Fibroblast of skin of abdomen (primary cell): ENCODE data around the gene UVRAG. TPM values are rescaled to one million over a fixed set of nuclear protein-coding genes. Genes with fewer than 3 reads are reported as not detected.

Experiments used
- DNase-seq: peaks from one replicate; pipeline ENCODE4 v3.0.0-alpha.2; 2013
- polyA plus RNA-seq, 2 experiments: library from polyadenylated mRNA; unstranded; fragments of 120-200 nt; gene quantifications; one replicate each; pipeline ENCODE4 v1.2.1, GENCODE V29; 2013; ENCODE audit not compliant: insufficient read length in 2 of 2

UVRAG gene
- polyA plus RNA-seq (2013, experiment 1 of 2; ENCODE audit: insufficient read length) = 9.1 TPM
- 8.8 TPM for polyA plus RNA-seq (2013, experiment 2 of 2; ENCODE audit: insufficient read length)

DNA sequence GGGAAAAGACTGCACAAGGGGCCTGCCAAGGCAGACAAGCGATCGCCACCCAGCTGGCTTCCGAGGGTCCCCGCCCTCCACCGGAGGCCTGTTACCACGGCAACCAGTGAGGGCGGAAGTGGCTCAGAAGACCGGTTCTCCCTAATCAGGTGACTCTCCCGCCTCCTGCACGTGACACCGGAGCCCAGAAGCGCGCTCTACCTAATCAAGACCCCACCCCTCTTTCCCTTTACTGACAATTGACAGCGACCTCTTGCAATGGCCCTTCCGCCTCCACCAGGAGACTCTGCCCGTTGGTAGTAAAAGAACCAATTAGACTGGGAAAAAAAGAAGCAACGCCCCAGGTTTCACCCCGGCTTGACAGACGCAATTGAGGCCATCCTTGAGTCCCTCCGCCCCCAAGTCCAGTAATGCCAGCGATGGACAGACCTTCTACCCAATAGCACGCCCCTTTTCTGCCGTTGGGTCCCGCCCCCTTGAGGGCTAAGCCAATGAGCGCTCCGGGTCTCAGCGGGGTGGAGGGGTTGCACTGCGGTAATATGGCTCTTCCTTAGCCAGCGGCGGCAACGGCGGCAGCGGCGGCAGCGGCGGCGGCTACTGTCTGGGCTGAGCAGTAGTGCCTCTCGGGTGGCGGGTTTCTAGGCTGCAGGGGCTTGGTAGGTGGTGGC lies at the start of gene UVRAG:
UVRAG (plus strand) TSS at position 534 of the 668 bp plus-strand sequence. CDS start 198 bp downstream, outside the sequence.
- peak; percentile 99 for DNase-seq

DNA sequence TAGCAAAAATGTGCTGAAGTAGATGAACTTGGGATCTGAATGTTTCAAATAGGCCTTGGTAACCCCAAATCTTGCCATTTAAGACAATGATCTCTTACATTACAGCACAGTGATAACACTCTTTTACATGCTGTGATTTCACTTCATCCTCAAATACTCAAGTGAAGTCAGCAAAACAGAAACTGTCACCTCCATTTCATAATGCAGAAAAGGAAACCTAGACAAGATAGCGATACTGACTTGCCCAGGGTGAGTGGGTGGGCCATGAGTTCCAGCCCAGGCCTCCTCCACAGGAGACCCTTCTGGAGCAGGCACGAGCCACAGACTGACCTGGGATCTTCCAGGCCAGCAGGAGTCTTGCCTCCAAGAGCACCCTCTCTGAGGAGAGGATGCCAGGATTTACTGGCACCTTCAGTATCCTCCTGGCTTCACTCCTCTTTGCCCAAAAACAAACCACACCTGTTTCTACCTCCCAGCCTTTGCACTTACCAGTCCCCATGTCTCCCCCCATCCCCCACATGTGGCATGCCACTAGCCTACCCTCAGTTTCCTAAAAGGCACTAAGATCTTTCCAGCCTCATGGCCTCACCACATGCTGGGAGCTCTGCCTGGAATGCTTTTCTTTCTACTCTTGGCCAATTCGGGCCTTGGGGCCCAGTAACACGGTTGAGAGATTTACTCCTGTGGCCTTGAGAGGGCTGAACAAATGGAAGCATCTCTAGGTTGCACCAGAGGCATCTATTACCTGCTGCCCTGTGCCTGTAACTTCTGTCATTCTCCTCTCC lies 48.4 kb upstream of the UVRAG start:
- DNase-seq = no peak

DNA sequence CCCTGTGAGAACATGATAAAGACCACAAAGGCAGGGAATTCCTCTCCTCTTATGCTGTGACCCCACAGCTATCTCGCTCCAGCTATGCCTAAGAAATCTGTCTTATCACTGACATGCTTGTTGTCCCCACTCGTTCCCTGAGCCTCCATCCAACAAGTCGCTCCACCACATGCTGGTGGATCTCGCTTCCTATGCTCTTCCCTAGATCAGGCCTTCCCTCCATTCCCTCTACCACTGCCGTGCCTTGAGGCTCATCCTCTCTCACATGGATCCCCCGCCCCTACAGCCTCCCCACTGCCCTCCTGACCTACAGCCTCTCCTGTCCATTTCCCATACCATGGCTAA lies 47.8 kb upstream of the UVRAG start:
- DNase-seq = no peak

DNA sequence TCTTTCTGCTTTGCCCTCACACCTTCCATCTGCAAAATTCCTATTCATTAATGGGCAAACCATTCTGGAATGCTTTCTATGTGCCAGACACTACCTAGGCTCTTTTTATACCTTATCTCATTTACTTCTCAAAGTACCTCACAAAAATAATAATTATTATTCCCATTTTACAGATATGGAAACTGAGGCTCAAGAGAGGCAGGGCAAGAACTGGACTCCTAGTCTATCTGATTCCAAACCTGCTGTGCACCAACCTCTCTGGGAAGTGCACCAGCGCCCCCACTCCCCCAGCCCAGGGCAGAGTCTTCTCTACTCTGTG lies 47.3 kb upstream of the UVRAG start:
- DNase-seq = no peak

DNA sequence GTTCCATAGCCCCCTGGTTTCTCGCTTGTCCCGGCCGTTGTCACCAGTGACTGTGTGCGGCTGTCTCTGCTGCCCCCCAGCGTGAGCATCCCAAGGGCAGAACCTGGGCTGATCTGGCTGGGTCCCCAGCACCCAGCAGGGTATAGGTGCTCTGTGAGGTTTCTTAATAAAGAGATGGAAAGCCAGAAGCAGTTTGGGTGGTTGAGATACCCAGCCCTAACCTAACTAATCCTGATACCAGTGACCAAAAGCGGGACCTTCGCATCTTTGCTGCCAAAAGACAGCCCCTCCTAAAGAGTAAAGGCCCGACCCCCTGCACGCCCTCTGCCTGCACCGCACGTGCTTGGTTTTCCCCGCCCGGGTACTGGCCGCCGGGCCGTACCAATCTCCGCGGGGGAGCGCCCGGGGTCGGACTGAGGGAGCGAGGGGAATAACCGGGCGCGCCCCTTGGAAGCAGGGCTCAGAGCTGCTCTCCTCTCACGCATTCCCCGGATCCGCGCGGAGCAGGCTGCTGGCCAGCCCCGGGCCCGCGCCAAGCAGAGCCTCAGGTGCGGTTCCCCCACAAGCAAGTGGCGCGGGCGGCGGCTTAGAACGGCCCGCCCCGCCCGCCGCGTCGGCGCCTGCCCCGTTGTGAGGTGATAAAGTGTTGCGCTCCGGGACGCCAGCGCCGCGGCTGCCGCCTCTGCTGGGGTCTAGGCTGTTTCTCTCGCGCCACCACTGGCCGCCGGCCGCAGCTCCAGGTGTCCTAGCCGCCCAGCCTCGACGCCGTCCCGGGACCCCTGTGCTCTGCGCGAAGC lies 46.7 kb upstream of the UVRAG start, which contains the start of gene DGAT2:
DGAT2 (plus strand) TSS at position 667 of the 797 bp plus-strand sequence. CDS start 214 bp downstream, outside the sequence.
- peak; percentile 57 for DNase-seq

DNA sequence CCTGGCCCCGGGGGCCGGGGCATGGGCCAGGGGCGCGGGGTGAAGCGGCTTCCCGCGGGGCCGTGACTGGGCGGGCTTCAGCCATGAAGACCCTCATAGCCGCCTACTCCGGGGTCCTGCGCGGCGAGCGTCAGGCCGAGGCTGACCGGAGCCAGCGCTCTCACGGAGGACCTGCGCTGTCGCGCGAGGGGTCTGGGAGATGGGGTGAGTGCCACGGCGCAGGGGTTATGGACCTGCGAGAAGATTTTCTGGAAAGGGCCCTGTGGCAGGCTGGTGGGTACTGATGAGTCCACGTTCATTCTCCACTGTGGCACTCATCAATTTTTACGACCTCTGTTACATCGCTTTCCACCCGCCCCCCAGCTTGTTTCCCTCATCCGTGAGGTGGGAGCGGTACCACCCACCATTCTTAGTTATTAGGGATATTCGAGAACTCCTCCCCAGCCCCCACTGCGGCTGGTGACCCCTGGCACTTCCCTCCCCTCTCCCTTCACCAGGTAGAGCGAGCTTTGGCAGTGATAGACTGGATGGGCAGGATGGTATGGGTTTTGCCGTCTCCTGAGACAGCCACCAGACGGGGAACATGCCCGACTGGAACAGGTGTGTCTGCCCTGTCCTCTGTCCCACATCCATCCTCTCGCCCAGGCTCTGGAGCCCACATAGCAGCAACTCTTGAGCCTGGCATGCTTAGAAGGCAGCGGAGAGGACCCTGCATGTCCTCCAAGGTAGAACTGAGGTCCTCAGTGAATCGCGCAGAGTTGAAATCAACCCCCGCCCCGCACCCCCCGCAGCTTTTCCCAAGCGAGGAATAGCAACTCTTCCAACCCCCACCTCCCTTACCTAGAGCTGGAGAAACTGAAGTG lies 45.9 kb upstream of the UVRAG start:
- DNase-seq = no peak

DNA sequence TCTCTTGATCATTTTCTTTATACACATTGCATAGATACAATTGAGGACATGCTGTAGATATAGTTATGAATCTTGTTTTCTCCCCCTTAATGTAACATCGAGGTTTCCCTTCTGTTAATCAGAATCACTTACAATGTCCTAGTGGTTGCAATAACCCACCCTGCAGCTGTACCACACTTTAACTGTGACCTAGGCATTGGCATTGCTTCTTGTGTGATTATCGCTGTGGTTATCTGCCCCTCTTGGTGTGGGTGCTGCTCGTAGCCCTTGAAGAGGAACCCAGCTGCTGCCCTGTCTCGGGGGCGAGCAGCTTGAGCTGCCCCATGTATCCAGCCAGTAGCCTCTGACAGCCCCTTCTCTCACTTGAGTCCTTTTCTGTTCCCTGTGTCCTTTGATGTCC lies 44.9 kb upstream of the UVRAG start:
- DNase-seq = no peak

DNA sequence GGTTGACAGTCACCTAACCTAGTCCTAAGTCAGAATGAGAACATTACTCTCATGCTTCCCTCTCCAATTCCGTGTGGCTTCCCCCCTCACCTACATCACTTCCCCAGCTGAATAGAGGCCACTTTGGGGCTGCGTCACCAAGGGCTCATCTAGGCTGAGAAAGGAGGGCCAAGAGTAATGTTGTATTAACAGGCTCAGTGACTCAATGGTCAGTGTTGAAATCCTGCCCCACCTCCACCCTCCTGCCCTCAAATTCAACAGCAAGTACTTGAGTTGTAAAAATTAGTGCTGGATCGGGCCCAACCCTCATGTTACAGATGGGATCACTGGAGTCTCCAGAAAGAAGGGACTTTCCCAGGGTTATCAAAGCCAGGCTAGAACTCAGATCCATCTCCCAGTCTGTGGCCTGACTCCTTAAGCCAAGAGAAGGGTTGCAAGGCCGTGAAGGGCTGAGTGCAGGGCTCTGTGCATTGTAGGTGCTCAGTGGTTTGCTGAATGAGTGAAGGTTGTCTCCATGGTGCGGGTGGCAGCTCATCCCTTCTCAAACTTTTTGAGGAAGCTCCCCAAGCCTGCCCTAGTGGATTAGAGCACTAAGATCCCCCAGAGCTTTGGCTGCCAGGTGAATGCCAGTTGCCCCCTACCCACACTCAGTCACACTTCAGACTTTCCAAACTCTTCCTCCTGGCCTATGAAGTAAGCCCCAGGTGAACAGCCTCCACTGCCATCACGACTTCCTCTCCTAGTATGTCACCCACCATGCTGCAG lies 43.2 kb upstream of the UVRAG start:
- peak; percentile 40 for DNase-seq

DNA sequence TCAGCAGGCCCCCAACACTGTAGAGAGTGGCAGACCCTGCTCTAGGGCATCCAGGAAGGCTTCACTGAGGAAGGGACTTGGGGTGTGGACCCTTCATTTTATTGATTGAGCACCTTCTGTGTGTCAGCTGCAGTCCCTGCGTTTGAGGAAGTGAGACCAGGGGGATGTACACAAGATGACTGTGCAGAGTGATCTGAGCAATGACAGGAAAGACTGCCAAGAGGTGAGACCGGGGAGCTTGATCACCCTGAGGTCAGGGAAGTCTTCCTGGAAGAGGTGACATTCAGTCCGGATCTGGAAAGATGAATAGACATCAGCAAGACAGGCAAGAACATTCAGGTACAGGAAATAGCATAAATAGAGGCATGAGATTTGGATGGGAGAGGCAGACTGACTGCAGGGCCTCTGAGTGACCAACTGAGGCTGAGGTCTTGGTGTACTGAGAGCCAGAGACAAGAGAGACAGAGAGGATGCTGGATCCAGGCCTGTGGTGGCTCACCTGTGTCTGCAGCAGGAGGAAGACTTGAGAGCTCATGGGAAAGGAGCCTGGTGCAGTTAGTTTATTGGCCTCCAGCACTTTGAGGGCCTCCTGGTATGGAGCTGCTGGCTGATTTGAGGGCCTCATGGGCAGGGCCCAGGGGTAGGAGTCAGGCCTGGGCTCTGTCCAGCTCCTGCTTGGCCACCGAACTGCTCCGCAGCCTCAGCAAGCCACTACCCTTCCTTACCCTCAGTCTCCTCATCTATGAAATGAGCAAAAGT lies 41.2 kb upstream of the UVRAG start:
- no peak for DNase-seq

DNA sequence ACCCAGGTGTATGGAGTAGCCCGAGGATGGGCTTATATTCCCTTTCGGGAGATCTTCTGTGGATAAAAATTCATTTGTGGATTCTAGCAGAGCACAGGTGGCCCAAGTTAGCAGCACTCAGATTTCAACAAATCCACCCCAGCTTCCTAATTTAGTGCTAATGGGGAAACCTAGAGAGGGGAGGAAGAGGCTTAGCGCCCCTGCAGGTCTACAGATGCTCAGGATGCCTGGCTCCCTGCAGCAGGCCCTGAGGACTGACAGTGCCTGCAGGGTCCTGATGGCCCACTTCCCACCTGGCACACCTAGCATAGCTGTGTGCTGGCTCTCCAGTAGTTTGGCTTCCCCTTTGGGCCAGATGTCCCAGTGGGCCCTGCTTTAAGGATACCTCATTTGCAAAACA lies 40.0 kb upstream of the UVRAG start:
- no peak for DNase-seq

DNA sequence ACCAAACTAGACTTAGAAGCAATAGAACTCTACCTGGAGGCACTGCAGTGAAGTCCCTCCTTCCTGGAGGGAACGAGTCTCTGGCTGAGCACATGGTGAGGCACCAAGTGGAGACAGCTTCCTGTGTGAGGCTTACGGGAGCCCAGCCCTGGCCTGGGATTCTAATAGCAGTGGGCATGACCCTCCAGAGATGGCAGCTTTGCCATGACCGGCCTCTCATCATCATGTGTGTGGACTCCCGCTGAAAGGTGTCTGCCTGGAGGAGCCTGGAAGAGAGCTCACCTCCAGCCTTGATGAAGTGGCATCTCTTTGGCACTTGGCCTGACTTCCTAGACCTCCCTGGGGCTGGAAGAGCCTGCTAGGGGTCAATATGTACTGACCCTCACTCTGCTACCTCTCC lies 38.5 kb upstream of the UVRAG start:
- DNase-seq = no peak

DNA sequence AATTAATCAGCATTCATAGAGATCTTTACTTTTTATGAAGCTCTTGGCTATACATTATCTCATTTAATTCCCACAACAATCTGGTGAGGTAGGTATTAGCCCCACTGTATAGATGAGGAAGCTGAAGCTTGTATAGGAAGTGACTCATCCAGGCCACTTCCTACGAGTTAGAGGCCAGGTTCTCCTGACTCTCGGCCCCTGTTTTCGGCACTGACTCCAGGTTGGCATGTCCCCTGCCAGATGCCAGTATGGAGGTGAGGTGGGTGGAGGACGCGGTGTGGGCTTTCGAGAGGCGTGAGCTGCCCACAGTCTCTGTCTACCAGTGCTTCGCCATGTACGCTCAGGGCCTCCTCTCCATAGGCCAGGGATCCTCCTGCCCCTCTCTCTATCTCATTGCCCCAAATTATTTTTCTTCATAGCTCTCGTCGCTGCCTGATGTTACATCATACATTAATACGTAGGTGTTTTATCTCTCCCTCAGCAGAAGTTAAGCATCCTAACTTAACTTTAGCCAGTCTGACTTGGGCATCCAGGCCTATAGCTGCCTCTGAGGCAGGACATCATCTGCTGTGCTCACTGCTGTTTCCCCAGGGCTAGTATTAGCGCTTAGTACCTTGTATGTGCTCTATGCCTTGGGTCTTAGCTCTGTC lies 37.4 kb upstream of the UVRAG start:
- DNase-seq = no peak

DNA sequence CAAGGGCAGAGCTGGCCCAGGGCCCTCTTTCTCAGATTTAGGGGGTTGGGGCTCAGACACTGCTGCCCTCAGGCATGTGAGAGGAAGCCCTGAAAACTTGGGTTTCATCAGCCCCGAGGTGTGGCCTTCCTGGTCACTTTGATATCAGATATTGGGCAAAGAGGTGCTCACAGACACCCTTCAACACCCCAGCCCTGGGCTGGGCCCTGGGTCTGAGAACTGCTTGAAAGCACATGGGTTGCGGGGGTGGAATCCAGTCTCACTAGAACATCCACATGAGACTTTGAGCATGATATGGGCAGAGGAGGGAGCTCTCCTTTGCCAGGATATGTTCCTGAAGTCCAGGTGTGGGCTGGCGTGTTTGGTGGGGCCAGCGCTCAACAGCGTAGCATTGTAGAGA lies 36.0 kb upstream of the UVRAG start:
- no peak for DNase-seq

DNA sequence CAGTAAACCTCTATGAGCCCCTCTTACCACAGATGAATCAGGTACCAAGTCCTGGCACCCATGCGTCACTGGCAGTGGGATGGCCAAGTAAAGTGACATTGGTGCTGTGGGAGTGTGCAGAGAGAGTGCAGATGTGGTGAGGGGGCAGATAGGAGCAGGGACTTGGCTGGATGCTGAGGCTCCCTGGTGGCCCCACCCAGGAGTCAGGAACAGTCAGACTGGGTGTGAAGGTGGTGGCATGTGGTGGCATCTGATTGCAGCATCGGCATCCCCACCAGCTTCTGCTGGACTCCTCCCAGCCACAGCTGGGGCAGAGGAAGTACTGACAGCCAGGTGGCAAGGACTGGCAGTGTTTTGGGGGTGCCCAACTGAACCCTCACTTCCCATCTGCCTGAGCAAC lies 35.0 kb upstream of the UVRAG start:
- DNase-seq = no peak

DNA sequence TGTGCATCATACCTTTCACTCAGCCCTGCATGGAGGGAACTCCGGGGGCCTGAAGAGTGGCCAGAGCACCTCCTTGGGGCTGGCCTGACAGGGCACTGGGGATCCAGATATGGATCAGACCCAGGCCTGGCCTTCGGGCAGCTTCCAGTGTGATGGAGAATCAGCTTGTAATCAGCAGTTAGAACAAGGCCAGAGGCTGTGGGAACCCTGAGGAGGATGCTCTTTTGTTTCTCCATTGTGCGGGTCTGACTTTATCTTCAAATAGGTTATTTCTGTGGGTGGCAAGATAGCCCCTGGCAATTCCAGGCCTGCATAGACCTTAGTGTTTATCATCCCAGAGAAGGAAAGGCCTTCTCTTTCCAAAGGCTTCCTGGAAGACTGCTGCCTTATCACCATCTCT lies 34.1 kb upstream of the UVRAG start:
- DNase-seq = no peak

DNA sequence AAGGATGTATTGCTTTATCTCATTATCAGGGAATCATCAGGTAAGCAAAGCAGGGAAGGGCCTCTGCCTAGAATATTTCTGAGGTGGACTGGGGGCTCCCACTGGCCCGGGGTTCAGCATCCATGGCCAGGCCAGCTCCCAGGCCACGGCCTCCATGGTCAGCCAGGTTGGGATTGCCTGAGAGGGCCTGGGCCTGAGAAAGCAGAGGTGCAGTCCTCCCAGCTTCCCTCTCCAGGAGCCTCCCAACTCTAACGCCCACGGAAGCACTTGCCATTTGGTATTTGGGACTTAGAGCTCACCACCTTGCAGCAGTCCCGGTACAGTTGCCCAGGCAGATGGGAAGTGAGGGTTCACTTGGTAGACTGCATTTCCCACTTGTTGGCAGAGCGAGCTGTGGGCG lies 33.7 kb upstream of the UVRAG start:
- no peak for DNase-seq

DNA sequence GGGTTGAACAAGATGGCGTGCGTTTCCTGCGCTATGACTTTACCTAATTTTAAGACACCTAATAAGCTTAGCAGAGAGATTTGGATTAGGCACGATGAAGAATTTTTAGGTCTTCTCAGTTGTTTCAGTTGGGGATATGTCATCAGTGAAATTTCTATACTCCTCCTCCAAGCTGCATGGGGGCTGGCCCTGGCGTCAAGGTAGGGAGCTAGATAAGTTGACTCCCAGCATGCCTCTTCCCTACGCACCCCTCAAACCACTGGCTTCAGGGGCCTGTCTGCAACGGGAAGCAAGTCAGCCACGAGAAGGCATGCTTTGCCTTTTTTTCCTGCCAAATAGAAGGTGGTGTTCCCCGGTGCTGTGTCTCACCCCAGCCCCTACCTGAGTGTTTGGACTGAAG lies 33.2 kb upstream of the UVRAG start:
- DNase-seq = no peak

DNA sequence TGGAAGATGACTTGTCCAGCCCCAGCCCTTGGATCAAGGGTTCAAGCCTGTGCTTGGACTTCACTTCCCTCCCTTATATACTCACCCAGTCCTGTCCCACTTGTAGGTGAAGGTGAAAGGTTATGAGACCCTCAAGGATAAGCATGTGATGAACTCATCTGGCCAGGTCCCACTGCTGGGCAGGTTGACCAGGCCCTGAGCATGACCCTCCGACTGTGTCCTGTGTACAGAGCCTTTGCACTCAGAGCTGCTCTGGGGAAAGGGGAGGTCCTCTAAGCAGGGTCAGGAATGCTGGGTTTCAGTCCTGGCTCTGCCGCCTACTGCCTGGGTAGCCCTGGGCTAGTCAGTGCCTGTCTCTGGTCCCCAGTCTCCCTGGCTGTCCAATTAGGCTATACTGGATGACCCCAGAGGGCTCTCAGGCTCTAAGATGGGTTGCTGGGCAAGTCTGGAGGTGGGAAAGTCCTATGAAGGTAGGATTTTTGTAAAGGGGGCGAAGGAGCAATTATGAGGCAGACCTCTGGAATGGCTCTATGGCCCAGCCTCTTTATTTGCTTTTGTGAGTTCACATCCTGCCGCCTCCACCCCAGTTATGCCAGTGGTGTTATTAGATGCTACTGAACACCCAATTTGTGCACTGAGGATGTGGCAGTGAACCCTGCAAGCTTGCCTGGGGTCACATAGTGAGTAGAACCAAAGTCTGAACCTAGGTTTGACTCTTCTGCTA lies 32.3 kb upstream of the UVRAG start:
- no peak for DNase-seq

DNA sequence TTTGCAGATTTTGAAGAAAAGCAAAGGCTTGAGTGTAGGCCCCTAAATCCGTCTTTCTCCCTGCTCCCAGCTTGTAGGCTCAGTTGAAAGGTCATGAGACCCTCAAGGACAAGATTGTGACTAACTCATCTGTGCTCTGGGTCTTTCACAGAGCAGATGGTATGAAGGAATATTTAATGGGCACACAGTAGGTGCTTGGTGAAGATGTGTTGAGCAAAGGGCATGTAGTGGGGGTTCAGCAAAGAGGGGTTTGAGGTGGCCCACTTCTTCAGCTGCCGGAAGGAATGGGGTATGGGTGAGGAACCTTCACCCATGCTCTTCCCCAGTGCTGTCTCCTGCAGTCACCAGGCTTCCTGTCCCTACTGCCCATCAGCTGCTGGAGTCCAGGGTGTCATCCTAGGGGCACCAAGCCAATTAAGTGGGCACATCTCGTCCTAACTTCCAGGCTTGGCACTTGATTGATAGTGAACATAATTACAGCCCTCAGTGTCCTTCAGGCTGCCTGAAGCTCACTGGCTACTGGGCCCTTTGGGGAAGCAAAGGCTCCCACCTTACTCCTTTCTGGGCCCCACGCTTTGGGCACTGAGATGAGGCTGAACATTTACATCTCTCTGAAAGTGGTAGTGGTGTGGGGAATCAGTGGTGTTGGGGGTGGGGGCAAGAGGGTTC lies 31.5 kb upstream of the UVRAG start:
- no peak for DNase-seq
